Measurements from ENCODE around the gene AVL9. TPM values are rescaled to one million over a fixed set of nuclear protein-coding genes. Genes with fewer than 3 reads are reported as not detected.

The AVL9 gene
- total RNA-seq, 1 experiment from 2014 or later, result 36.1 TPM

GRCh38 chr7:32470871-32471270 lies 24.4 kb upstream of the AVL9 start:
- BruUV-seq (replicated peaks), result no TSS peak
- Histone ChIP-seq H3K27me3 (replicated peaks; ENCODE audit: insufficient read depth, low read depth, low read length, poor library complexity) (peaks cover 7% of the 10 kb centered on the region), H3K9me3 (ENCODE audit: low read depth, low read length, poor library complexity, severe bottlenecking) (no peaks in the 10 kb centered on the region), H3K36me3 (ENCODE audit: insufficient read depth, low read length, poor library complexity, severe bottlenecking) (no peaks in the 10 kb centered on the region), H3K4me1 (ENCODE audit: insufficient read depth, low read length, poor library complexity, severe bottlenecking) (no peaks in the 10 kb centered on the region), H3K27ac (ENCODE audit: low read depth, low read length, poor library complexity, severe bottlenecking) (no peak overlapping the region), H3K4me3 (ENCODE audit: low read depth, low read length, poor library complexity, severe bottlenecking) (no peak overlapping the region)
- DNase-seq (ENCODE audit: low spot score), result no peak
- CTCF ChIA-PET, result no interaction called here
- POLR2A ChIA-PET (ENCODE audit: low non-redundant PET), result no interaction called here
- no peak for TF ChIP-seq CTCF (conservative IDR thresholded peaks at IDR 0.05; ENCODE audit: low read depth, low read length)
- no peak for TF ChIP-seq EZH2 (IDR thresholded peaks at IDR 0.05; ENCODE audit: borderline replicate concordance, low read depth, low read length, poor library complexity, severe bottlenecking)
- intact Hi-C loops (cut with micrococcal nuclease; ENCODE audit: unreplicated experiment), result no loop called here

DNA sequence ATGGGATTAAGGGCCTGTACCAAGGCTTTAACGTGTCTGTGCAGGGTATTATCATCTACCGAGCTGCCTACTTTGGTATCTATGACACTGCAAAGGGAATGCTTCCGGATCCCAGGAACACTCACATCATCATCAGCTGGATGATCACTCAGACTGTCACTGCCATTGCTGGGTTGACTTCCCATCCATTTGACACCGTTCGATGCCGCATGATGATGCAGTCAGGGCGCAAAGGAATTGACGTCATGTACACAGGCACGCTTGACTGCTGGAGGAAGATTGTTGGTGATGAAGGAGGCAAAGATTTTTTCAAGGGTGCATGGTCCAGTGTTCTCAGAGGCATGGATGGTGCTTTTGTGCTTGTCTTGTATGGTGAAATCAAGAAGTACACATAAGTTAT lies 23.3 kb upstream of the AVL9 start:
- Histone ChIP-seq H3K9me3 (ENCODE audit: low read depth, low read length, poor library complexity, severe bottlenecking) (no peaks in the 10 kb centered on the region), H3K36me3 (ENCODE audit: insufficient read depth, low read length, poor library complexity, severe bottlenecking) (no peaks in the 10 kb centered on the region), H3K4me3 (ENCODE audit: low read depth, low read length, poor library complexity, severe bottlenecking) (no peak overlapping the region), H3K27me3 (replicated peaks; ENCODE audit: insufficient read depth, low read depth, low read length, poor library complexity) (peaks cover 11% of the 10 kb centered on the region), H3K27ac (ENCODE audit: low read depth, low read length, poor library complexity, severe bottlenecking) (no peak overlapping the region), H3K4me1 (ENCODE audit: insufficient read depth, low read length, poor library complexity, severe bottlenecking) (no peaks in the 10 kb centered on the region)
- ChIA-PET CTCF (no interaction called here), POLR2A (ENCODE audit: low non-redundant PET) (no interaction called here)
- intact Hi-C loops (cut with micrococcal nuclease; ENCODE audit: unreplicated experiment), result no loop called here
- TF ChIP-seq EZH2 (IDR thresholded peaks at IDR 0.05; ENCODE audit: borderline replicate concordance, low read depth, low read length, poor library complexity, severe bottlenecking) (no peak), CTCF (conservative IDR thresholded peaks at IDR 0.05; ENCODE audit: low read depth, low read length) (no peak)
- no TSS peak for BruUV-seq (replicated peaks)
- DNase-seq (ENCODE audit: low spot score), result no peak

GRCh38 chr7:32474008-32474407 lies 21.3 kb upstream of the AVL9 start:
- Histone ChIP-seq H3K27me3 (replicated peaks; ENCODE audit: insufficient read depth, low read depth, low read length, poor library complexity) (peaks cover 12% of the 10 kb centered on the region), H3K4me3 (ENCODE audit: low read depth, low read length, poor library complexity, severe bottlenecking) (no peak overlapping the region), H3K27ac (ENCODE audit: low read depth, low read length, poor library complexity, severe bottlenecking) (no peak overlapping the region), H3K36me3 (ENCODE audit: insufficient read depth, low read length, poor library complexity, severe bottlenecking) (no peaks in the 10 kb centered on the region), H3K9me3 (ENCODE audit: low read depth, low read length, poor library complexity, severe bottlenecking) (no peaks in the 10 kb centered on the region), H3K4me1 (ENCODE audit: insufficient read depth, low read length, poor library complexity, severe bottlenecking) (no peaks in the 10 kb centered on the region)
- intact Hi-C loops (cut with micrococcal nuclease; ENCODE audit: unreplicated experiment), result no loop called here
- TF ChIP-seq EZH2 (IDR thresholded peaks at IDR 0.05; ENCODE audit: borderline replicate concordance, low read depth, low read length, poor library complexity, severe bottlenecking), result no peak
- TF ChIP-seq CTCF (conservative IDR thresholded peaks at IDR 0.05; ENCODE audit: low read depth, low read length), result no peak
- no peak for DNase-seq (ENCODE audit: low spot score)
- ChIA-PET CTCF (no interaction called here), POLR2A (ENCODE audit: low non-redundant PET) (no interaction called here)
- no TSS peak for BruUV-seq (replicated peaks)
